Left colon (tissue), 2 donors: ENCODE data around the gene MAPRE3. TPM values are rescaled to one million over a fixed set of nuclear protein-coding genes. Genes with fewer than 3 reads are reported as not detected.

Experiments used
- ATAC-seq: fragments of 200-7000 bp; cut with Tn5 transposase; one replicate; pipeline ENCODE4 v1.9.1; 2020; ENCODE audit warnings: mild to moderate bottlenecking, moderate library complexity
- DNase-seq, 2 donors: peaks; one replicate each; pipeline ENCODE4 v3.0.0-alpha.2; 2020
- intact Hi-C, 2 donors: fragments of 100-400 bp; cut with DNase I in 1 of 2; cut with micrococcal nuclease in 1 of 2; formaldehyde crosslinking; loops; one replicate each; pipeline versions ENCODE4 v1.11.2 to v1.14.0; 2022; cut with DNase I, micrococcal nuclease
- total RNA-seq, 2 donors: library from RNA; stranded (reverse); fragmentation: NEBNext Ultra II Directional; extraction: Animal tissue kit (Norgen Biotek cat#: 25700); gene quantifications; one replicate each; pipeline ENCODE4 v1.2.1, GENCODE V29; 2021
- donor health status: DM: no; HTN: no; CAD: no.
- donor health status: DM: yes; HTN: yes; CAD: no.

The MAPRE3 gene
- total RNA-seq, 2 donors from 2014 or later = 27.9 to 31.4 TPM

GRCh38 chr2:27024812-27025211 is 54.4 kb downstream of the MAPRE3 start:
- DNase-seq = peak in 1 of 2 donors; percentile 24
- no peak for ATAC-seq
- intact Hi-C loops = no loop called here

GRCh38 chr2:27025281-27025800 is 54.9 kb downstream of the MAPRE3 start:
- DNase-seq (no peak), ATAC-seq (no peak)
- intact Hi-C loops = no loop called here

- DNase-seq (no peak), ATAC-seq (no peak)
- intact Hi-C loops = no loop called here
Measured at GRCh38 chr2:27025861-27026851, 55.7 kb downstream of the MAPRE3 start.

GRCh38 chr2:27027211-27027651 is 56.8 kb downstream of the MAPRE3 start:
- intact Hi-C loops = no loop called here
- ATAC-seq = no peak
- no peak for DNase-seq

- ATAC-seq (peak; percentile 24), DNase-seq (peak in 1 of 2 donors; percentile 12)
- intact Hi-C loops = no loop called here
Measured at GRCh38 chr2:27029051-27029450, 58.6 kb downstream of the MAPRE3 start.

- intact Hi-C loops = loop anchor here in 1 of 2 donors (10.0 kb wide), 1 partner anchor 52 kb away; the partner anchor contains the start of gene KHK
- ATAC-seq (peak; percentile 96), DNase-seq (peak; percentile 87 to 92)
Measured at GRCh38 chr2:27032495-27033252, 62.2 kb downstream of the MAPRE3 start, which contains the start of gene TMEM214. Gene TMEM214 (plus strand): TSS chr2:27032965. CDS start chr2:27033016, 51 bp downstream.

GRCh38 chr2:27033253-27033852 is 62.9 kb downstream of the MAPRE3 start:
- DNase-seq = no peak
- peak; percentile 4 for ATAC-seq
- intact Hi-C loops = loop anchor here in 1 of 2 donors (10.0 kb wide), 1 partner anchor 51 kb away; the partner anchor contains the start of gene KHK

GRCh38 chr2:27038012-27038411 is 67.6 kb downstream of the MAPRE3 start:
- no peak for ATAC-seq
- no peak for DNase-seq
- intact Hi-C loops = loop anchor here in 1 of 2 donors (10.0 kb wide), 1 partner anchor 47 kb away; the partner anchor contains the start of gene KHK

- no peak for ATAC-seq
- intact Hi-C loops = loop anchor here in 1 of 2 donors (10.0 kb wide), 1 partner anchor 46 kb away; the partner anchor contains the start of gene KHK
- DNase-seq = no peak
Measured at GRCh38 chr2:27038631-27039339, 68.3 kb downstream of the MAPRE3 start.

- ATAC-seq = no peak
- intact Hi-C loops = loop anchor here in 1 of 2 donors (10.0 kb wide), 1 partner anchor 45 kb away; the partner anchor contains the start of gene KHK
- DNase-seq = no peak
Measured at GRCh38 chr2:27039426-27039825, 69.0 kb downstream of the MAPRE3 start.

- ATAC-seq = no peak
- no peak for DNase-seq
- intact Hi-C loops = loop anchor here in 1 of 2 donors (10.0 kb wide), 1 partner anchor 45 kb away; the partner anchor contains the start of gene KHK
Measured at GRCh38 chr2:27039871-27040270, 69.4 kb downstream of the MAPRE3 start.

GRCh38 chr2:27040282-27040681 is 69.8 kb downstream of the MAPRE3 start:
- intact Hi-C loops = no loop called here
- ATAC-seq = no peak
- DNase-seq = no peak

- no peak for DNase-seq
- intact Hi-C loops = no loop called here
- ATAC-seq = no peak
Measured at GRCh38 chr2:27041752-27042151, 71.3 kb downstream of the MAPRE3 start.

GRCh38 chr2:27042159-27042661 is 71.8 kb downstream of the MAPRE3 start:
- ATAC-seq (peak; percentile 32), DNase-seq (no peak)
- intact Hi-C loops = no loop called here

GRCh38 chr2:27042985-27043634 is 72.7 kb downstream of the MAPRE3 start:
- intact Hi-C loops = no loop called here
- ATAC-seq = peak; percentile 79
- no peak for DNase-seq

- ATAC-seq = peak; percentile 36
- intact Hi-C loops = no loop called here
- DNase-seq = peak; percentile 46 to 71
Measured at GRCh38 chr2:27049422-27050280, 79.2 kb downstream of the MAPRE3 start.
